ENCODE data around the gene ACTRT2. TPM values are rescaled to one million over a fixed set of nuclear protein-coding genes. Genes with fewer than 3 reads are reported as not detected.

The ACTRT2 gene
- polyA plus RNA-seq, 4 donors, result not detected

DNA sequence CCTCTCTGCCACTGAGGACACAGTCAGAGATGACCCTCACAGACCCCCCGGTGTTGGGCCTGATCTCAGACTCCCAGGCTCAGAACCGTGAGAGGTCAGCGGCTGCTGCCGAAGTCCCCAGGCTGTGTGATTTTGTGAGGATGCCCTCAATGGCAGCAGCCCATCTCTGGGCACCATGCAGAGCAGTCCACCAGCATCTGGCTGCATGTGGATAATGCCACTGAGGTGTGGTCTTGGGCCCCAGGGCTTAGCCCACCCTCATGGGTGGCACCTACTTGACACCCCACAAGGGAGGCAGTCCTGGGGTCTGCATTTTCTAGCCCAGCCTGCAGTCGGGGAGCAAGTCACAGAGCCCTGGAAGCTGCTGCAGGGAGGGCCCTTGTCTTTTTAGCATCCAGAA, 5.5 kb upstream of the ACTRT2 start:
- DNase-seq (ENCODE audit: low read depth in 4 of 4, low spot score in 2 of 4), result no peak

DNA sequence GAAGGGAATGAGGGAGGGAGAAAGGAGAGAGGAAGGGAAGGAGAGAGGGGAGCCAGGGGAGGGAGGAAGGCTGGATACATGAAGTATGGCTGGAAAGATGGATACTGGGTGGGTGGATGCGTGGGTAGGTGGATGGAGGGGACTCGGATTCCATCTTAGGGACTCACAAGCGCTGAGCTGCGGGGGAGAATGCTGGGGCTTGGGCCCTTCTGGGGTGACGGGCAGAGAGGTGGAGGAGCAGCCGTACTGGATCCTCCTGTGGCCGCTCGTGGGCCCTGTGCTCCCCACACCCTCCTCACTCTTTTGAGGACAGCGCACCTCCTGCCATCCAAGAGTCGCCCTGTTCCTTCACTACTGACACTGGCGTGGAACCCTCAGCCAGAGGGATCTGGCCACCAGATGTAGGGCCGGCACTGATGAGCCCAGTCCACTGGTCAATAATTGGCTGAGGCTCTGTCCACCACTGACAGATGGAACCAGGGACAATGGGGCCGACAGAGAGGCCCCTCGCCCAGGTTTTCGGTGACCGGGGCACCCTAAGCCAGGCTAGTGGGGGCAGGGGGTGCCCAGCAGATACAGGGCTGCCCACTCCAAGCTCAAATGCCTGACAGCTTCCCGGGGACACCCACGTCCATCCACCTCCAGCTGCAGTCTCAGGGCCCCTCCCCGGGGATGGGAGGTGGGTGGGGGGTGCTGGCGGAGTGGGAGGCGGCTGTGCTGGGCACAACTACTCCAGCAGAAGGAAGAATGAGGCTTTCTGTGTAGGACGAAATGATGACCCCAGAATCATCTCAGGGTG, 4.4 kb upstream of the ACTRT2 start:
- DNase-seq (ENCODE audit: low read depth in 4 of 4, low spot score in 2 of 4), result no peak

DNA sequence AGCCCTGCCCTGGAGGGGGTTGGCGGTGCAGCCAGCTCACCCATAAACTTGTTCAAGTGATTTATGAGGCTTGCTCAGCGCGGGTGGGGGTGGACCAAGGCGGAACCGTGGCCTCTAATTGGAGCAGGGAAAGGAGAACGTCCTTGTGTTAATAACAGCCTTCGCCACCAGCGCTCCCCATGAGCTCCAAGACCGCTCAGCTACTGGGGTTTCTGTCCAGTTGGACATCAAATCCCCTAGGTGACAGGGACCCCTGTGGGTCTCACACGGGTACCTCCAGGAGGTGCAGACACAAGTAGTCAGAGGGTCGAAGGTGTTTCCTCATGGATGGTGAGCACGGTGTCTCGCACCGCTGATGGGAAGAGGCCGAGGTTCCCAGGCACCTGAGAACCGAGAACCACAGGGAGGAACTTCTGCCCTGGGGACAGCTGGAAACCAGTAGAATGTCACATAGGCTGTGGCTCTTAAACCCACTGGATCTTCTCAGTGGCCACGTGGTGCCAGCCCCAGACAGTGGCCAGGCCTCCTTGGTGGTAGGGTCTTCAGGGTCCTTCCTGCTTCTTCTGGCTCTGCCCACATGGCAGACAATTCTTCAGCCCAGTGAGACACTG, 3.7 kb upstream of the ACTRT2 start:
- no peak for DNase-seq (ENCODE audit: low read depth in 4 of 4, low spot score in 2 of 4)

DNA sequence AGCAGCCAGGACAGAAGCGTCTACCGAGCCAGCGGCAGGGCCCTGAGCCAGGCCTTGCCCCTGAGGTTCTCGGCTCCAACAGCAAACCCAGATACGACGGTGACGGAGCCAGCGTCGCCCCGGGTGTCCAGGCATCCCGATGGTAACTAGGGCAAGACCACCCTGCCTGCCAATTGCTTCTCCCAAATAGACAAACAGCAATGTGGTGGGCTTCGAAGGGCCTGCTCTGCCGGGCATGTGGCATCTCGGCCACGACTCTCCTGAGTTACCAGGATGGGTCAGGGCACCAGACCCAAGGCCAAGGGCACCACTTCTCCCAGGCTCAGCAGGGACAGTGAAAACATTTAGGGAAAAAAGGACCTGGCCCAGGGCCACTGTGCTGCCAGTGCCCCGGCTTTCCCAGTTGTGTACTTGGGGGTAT, 3.2 kb upstream of the ACTRT2 start:
- no peak for DNase-seq (ENCODE audit: low read depth in 4 of 4, low spot score in 2 of 4)

DNA sequence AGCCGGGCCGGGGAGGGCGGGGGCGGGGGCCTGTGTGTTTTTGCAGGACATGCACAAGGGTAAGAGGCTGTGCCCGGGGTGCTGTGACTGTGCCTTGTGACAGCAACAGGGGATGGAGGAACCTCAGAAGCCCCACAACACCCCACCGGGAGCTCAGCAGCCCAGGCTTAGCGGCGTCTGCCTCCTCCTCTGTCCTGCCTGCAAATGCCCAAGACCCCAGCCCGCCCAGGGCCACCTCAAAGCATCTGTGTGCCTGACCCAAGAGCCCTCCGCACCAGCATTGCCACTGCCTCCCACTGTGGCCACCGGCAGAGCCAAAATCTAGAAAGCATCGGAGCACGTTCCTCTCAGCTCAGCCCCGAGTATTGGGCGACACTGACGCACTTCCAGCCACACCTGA, 2.7 kb upstream of the ACTRT2 start:
- DNase-seq (ENCODE audit: low read depth in 4 of 4, low spot score in 2 of 4), result no peak

DNA sequence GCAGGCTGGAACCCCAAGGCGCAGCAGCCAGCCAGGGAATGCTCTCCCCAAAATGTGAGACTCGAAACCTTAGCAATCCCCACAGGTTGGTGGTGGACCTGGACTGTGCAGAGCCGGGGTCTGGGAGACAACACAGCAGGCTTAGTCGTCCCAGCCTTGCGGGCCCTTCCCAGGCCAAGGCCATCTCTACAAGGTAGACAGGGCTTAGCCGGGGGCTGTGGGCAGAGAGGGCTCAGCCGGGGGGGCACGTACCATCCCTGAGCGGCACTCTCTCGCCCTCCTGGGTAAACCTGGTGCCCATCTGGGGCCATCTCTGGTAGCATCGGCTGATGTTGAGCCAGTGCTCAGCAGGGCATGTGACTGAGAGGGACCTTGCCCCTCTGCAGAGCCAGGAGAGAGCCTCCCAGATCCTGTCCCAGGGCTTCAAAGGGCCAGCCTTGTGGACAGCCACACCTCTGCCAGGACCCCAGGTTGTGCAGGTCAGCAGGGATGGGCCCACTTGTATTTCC, 2.2 kb upstream of the ACTRT2 start:
- DNase-seq (ENCODE audit: low read depth in 4 of 4, low spot score in 2 of 4), result no peak

DNA sequence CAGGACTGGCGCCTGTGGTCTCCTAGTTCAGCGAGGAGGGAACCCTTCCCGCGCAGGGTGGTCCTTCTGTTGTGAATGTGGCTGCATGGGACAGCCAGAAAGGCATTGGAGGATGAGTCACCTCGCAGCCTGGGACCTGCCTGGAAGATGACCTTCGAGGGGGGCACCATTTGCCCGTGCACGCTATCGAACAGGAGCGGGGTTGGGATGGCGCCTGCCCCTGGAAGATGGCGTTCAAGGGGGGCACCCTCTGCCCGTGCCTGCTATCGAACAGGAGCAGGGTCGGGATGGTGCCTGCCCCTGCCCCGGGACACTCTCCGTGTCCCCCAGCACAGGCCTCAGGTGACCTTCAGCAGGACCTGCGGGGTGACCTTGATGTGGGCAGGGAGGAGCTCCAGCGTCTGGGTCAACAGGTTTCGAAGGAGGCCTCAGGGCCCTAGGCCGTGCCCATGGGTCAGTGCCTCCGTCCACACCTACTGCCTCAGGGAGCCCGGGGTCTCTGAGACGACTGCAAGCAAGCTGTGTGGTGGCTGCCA, 1.7 kb upstream of the ACTRT2 start:
- no peak for DNase-seq (ENCODE audit: low read depth in 4 of 4, low spot score in 2 of 4)

DNA sequence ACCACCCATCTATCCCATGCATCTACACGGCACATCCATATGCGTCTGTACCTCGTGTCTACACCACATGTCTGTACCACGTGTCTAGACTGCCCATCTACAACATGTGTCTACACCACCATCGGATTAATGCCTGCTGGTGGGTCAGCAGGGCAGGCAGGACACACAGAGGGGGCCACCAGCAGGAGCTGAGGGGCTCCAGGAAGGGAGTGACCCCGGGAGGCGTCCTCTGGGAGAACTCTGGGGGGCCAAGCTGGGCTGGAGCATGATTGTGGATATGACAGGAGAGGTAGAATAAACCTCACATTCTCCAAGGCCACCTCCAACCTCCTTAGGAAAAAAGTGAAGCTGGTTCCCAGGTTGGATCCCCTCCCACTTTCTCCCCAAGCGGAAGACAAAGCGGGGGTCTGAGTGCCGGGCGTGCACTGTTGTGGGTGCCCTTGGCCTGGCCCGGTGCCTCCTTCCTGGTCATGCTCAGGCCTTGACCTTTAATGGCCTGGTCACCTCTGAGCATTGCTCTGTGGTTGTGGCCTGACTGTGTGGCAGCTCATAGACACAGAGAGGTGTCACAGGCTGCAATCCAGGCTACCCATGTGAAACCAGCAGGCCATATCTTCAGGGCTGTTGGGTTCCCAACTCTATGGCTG, 881 bp upstream of the ACTRT2 start:
- DNase-seq (ENCODE audit: low read depth in 4 of 4, low spot score in 2 of 4), result no peak

DNA sequence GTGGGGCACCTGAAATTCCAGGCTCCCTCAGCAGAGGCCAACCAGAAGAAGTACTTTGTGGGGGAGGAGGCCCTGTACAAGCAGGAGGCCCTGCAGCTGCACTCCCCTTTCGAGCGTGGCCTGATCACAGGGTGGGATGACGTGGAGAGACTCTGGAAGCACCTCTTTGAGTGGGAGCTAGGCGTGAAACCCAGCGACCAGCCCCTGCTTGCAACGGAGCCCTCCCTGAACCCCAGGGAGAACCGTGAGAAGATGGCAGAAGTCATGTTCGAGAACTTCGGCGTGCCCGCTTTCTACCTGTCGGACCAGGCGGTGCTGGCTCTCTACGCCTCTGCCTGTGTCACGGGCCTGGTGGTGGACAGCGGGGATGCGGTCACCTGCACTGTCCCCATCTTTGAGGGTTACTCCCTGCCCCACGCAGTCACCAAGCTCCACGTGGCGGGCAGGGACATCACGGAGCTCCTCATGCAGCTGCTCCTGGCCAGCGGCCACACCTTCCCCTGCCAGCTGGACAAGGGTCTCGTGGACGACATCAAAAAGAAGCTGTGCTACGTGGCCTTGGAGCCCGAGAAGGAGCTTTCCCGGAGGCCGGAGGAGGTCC, 634 bp downstream of the ACTRT2 start:
- DNase-seq (ENCODE audit: low read depth in 4 of 4, low spot score in 2 of 4), result no peak

DNA sequence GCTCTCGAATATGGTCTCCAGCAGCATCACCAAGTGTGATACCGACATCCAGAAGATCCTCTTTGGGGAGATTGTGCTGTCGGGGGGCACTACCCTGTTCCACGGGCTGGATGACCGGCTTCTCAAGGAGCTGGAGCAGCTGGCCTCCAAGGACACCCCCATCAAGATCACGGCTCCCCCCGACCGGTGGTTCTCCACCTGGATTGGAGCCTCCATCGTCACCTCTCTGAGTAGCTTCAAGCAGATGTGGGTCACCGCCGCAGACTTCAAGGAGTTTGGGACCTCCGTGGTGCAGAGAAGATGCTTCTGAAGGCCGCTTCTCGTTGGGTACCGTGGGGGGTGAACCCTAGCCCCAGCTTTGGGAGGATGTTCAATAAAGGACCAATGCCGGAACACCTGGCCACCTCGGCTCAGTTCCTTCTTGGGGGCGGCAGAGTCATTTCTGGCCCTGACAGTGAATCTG, 1.3 kb downstream of the ACTRT2 start:
- no peak for DNase-seq (ENCODE audit: low read depth in 4 of 4, low spot score in 2 of 4)

DNA sequence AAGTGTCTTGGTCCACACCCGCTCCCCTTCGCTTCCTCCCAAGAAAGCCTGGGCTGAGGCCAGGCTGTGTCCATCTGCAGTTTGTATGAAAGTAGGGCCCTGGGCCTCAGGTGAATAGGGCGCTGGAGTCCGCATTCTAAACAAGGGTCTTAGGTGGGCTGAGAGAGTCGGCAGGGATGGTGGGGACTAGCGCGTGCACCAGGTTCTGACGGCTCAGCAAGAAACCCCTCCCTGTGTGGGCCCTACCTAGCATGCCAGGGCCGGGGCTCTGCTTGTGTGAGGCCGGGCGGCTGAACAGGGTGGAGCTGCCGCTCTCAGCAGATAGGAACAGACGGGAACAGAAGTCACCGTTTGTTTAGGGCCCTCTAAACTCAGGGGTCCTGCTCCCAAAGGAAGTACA, 1.7 kb downstream of the ACTRT2 start:
- no peak for DNase-seq (ENCODE audit: low read depth in 4 of 4, low spot score in 2 of 4)

DNA sequence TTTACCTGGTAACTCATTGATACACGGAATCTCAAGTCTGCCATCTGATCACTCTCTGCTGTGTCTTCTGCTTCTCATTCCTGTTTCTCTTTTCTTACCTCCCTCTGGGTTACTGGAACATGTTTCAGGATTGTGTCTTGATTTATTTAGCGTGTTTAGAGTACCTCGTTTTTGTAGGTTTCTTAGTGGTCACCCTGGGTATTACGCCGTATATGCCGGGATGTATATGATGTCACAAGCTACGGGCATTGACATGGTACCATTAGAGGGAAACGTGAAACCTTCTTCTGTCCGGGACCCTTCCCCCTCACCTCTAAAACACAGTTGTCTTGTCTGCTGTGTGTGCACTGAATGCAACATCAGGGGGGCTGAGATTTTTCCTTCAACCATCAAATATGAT, 2.8 kb downstream of the ACTRT2 start:
- DNase-seq (ENCODE audit: low read depth in 4 of 4, low spot score in 2 of 4), result no peak

DNA sequence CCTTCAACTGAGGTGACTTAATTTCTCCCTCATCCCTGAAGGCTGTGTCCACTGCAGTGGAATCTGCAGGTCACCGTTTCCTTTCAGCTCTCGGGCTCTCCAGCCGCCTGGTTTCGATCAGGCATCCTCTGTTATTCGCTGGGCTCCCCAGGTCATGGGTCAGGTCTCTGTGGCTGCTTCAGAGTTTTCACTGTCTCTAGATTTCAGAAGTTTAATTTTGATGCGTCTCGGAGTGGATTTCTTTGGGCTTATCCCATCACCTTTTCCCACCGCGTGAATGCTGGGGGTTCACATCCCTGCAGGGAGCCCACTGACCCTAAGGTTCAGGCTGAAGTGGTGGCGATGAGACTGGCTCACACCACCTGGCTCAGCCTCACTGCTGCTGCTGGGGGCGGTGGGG, 3.3 kb downstream of the ACTRT2 start:
- no peak for DNase-seq (ENCODE audit: low read depth in 4 of 4, low spot score in 2 of 4)

DNA sequence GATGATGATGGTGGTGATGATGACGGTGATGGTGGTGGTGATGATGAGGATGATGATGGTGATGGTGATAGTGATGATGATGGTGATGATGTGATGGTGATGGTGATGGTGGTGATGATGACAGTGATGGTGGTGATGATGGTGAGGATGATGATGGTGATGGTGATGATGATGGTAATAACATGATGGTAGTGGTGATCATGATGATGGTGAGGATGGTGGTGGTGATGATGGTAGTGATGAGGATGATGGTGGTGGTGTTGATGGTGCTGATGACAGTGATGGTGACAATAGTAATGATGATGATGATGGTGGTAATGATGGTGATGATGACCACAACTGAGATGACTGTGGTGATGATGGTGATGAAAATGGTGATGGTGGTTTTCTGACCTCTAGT, 4.9 kb downstream of the ACTRT2 start:
- DNase-seq (ENCODE audit: low read depth in 4 of 4, low spot score in 2 of 4), result no peak

DNA sequence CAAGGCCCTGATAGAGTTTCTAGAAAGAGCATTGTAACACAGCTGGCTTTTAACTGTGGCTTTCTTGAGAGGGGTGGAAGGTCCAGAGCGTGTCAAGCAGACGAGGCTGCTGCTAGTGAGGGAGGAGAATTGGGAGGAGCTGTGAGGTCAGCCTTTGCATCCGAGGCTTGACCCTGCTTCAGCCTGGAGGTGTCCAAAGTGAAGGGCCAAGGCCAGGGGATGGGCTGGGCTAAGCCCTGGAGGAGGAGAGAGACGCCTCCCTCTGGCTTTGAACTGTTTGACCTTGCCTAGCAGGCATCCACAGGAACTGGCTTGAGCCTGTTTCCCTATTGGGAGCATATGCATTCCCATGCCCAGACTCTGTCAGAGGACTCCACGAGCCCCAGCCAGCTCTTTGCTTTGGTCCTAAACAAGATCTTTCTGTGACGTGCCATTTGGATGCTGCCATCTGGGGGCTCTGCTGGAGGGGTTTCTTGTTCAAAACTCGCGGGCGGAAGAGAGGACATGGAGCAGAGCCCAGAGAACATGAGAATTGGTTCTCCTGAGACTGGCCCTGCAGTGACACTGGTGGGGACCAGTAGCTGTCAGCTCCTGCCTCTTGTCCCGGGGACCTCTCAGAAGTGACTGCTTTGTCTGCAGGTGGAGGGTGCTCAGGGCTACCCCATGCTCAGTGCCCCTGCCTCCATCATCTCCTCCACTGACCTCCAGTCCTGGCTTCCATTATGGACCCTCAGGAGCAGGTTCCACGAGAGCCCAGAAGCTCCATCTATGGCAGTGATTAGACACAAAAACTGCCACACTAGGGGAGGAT, 5.5 kb downstream of the ACTRT2 start:
- no peak for DNase-seq (ENCODE audit: low read depth in 4 of 4, low spot score in 2 of 4)

DNA sequence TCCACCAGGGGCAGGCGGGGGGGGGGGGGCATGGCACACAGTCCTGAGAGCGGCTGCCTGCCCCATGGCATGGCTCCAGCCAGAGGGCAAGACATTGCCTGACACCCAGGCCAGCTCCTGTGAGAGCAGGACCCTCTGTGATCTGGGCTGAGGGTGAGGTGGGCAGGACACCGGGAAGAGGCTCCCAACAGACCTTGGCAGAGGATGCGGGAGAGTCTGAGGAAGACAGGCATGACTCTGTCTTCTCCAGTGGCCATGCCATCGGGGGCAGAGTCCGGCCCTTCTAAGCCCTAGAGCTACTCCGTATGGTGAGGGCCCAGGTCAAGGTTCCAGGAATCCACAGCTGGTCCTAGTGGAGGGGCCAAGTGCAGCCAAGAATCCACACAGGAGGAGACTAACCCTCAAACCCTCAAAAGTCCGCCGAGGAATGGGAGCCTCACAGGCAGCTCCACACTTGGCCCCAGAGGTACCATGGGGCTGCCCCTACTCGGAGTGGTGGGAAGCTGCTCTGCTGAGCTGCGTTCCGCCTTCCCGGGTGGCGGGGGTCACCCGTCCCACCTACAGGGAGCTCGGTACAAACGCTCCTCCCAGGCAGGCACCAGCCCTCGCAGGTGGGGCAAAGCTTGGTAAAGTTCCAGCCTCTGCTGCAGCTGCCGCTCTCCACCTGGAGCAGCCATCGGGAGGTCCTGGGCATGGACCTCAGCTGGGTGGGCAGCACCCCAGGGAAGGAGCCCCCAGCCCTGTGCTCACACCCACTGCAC, 6.5 kb downstream of the ACTRT2 start:
- DNase-seq (ENCODE audit: low read depth in 4 of 4, low spot score in 2 of 4), result no peak

DNA sequence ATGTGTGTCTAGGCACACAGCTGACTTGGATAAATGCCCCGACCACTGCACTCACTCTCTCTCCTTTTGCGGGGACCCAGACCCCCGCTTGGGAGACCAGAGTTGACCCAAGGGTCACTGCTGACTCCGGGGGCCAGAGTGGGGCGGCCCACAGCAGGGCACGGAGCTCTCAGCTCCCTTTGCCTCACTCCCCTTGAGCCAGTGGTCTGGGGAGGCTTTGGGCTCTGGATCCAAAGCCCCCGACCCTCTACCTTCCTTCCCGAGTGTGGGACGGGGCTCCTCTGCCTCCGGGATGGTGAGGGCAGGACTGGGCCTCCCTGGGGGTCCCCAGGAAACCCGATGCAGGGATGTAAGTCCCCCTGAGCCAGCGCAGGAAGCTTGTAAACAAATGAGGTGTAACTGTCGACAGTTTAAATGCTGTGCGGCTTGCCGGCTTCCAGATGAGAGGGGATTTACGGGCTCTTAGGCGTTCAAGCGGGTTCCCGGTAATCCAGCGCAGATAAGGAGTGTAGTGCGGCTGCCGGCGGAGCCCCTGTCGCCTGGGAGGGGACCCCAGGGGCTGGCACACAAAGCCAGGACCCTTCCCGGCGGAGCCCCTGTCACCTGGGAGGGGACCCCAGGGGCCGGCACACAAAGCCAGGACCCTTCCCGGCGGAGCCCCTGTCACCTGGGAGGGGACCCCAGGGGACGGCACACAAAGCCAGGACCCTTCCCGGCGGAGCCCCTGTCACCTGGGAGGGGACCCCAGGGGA, 7.4 kb downstream of the ACTRT2 start:
- DNase-seq (ENCODE audit: low read depth in 4 of 4, low spot score in 2 of 4), result no peak

DNA sequence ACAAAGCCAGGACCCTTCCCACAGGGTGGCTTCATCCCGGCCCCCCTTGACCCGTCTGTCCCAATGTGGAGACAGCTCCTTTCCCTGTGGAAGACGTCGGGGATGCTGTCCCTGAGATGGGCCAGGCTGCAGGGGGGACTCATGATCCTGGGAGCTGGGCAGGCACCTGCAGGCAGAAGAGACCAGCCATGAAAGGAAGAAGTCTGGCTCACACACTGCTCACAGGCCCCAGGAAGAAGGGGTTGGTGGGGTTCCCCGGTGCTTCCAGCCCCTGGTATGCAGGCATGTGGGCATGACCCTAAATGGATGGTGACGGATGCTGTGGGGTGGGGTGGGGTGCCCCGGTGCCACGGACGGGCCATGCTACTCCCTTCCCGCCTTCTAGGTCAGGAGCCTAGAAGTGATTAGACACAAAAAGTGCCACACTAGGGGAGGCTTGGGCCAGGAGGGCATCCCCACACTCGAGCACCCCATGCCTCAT, 8.3 kb downstream of the ACTRT2 start:
- DNase-seq (ENCODE audit: low read depth in 4 of 4, low spot score in 2 of 4), result no peak
